ENCODE results near the gene TTYH2.
"Not testable (repeated sequence)": the region's sequence is repeated elsewhere in the genome, so short reads cannot be mapped to it uniquely, and the experiment has no call there.

TTYH2 gene

GRCh38 chr17:74267579-74267978, 54.2 kb downstream of the TTYH2 start:
- no peak for DNase-seq (ENCODE audit: low read depth)

DNA sequence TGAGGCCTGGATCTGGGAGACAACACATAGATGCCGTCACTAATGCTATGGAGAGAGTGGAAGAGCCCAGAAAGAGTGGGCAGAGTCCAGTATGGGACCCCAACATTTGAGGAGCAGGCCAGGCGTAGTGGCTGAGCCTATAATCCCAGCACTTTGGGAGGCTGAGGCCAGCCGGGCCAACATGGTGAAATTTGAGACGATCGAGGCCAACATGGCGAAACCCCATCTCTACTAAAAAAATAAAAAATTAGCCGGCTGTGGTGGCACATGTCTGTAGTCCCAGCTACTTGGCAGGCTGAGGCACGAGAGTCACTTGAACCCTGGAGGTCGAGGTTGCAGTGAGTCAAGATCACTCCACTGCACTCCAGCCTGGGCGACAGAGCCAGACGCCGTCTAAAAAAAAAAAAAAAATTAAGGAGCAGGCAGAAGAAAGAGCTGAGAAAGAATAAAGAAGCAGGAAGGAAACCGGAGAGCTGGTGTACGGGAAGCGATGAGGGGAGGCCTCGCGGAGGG, 54.7 kb downstream of the TTYH2 start:
- no peak for DNase-seq (ENCODE audit: low read depth)

DNA sequence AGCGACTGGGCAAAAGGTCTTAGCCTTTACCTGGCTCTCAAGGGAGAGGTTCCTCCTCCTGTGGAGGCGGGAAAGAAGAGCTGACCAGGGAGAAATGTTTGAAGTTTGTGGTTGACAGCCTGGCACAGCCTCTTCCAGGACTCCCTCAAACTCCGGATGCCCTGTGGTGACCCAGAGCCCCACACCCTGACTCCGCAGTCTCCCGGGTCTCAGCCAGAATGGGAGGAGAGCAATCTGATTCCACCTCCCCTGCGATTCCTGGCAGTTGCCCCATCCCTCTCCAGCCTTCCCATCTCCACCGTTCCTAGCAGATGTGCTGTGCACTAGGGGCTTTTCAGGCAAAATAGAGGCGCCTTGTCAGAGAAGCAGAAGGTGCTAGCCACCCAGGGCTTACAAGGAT, 55.2 kb downstream of the TTYH2 start:
- no peak for DNase-seq (ENCODE audit: low read depth)

GRCh38 chr17:74270333-74270732, 57.0 kb downstream of the TTYH2 start:
- DNase-seq (ENCODE audit: low read depth), result no peak

DNA sequence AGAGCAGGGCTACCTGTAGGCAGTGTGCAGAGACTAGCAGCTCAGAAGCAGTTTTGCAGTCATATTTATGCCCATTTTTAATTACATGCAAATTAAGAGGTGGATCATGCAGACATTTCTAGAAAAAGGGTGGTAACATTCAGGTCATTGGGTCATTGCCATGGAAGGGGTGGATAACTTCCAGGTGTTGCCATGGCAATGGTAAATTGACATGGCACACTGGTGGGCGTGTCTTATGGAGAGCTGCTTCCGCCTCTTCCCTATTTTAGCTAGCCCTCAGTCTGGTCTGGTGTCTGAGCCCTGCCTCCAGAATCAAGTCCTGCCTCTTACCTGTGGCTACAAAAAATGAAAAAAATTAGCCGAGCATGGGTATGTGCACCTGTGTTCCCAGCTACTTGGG, 57.9 kb downstream of the TTYH2 start:
- DNase-seq (ENCODE audit: low read depth), result no peak

GRCh38 chr17:74271901-74272561, 58.7 kb downstream of the TTYH2 start:
- no peak for DNase-seq (ENCODE audit: low read depth)

DNA sequence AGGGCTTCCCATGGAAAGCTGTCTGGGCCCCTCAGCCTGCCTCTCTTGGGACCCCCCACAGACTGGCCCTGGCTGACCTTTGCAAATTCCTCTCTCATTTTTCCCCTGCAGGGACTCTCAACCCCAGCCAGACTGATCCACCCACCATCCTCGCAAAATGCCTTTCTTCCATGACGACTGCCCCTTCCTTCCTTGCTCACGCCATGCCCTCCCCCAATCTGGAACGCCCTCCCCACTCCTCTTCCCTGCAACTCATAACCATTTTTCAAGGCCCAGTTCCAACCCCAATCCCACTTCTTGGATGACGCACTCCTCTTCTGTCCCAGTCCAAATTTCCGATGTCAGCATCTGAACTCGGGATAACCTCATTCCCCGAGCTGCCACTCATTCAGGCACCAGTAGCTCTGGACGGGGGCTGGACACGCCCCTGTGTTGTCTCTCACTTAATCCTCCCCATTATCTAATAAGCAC, 59.4 kb downstream of the TTYH2 start:
- no peak for DNase-seq (ENCODE audit: low read depth)

DNA sequence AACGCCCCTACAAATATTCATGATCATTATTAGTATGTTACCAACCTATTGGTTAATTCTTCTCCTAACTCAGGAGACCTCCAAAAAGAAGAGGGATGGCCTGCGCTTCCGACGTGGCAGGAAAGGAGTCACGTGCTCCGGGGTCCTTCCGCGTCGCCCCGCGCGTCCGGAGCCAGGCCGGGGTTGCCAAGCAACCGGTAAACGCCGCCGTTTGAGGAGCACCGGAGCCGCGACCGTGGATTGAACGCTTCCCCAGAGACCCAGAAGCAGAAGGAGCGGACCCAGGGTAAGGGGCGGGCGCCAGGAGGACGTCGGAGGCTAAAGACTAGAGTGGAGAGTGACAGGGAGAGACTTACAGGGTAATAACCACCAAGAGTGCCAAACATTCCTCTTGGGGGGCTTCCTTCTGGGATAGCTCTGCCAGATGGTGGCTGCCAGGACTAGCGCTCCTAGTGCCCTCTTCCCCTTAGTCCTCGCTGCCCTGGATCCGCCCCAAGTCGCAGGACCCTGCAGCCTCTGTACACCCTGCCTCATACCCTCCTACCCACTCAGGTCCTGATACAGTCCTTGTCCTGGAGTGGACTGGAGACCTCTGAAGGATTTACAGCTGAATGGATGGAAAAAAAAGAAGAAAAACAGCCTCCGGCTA, 60.8 kb downstream of the TTYH2 start, which contains the start of gene DNAI2:
Gene DNAI2 (plus strand): TSS at position 175 of the 649 bp plus-strand sequence. CDS start 7,584 bp downstream, outside the sequence.
- DNase-seq (ENCODE audit: low read depth), result no peak

- DNase-seq (ENCODE audit: low read depth), result no peak
These were observed 61.5 kb downstream of the TTYH2 start for GRCh38 chr17:74274709-74275340.

- no peak for DNase-seq (ENCODE audit: low read depth)
These were observed 62.7 kb downstream of the TTYH2 start for GRCh38 chr17:74276051-74276476.

DNA sequence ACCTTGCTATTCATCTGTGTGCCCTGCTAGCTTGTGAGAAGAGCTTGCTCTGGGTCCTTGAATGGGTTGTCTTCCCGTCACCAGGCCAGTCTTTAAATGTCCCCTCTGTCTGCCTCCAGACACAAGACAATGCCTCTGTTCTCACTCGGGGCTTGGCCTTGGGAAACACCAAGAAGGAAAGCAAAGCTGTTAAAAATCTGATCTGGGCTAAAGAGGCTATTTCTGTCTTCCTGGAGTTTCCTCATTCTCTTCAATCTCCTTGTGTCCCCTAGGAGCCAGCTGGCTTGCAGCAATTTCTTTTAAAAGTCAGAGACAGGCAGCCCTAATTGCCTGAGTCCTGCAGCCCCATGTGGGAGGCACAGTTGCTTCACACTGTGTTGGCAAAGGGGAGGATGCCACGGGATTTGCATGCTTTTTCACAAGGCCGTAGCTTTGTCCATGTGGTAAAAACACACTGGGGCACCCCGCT, 63.2 kb downstream of the TTYH2 start:
- no peak for DNase-seq (ENCODE audit: low read depth)

DNA sequence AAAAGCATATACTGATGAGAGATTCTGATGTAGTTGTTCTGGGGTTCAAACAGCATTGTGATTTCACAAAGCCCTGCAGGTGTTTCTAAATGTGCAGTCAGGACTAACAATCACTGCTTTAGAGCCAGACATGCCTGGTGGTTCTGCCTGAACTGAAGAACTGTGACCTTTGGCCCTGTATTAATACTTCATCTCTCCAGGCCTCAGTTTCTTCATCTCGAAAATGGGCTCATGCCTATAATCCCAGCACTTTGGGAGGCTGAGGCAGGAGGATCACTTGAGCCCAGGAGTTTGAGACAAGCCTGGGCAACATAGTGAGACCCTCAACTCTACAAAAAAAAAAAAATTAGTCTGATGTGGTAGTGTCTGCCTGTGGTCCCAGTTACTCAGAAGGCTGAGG, 64.6 kb downstream of the TTYH2 start:
- no peak for DNase-seq (ENCODE audit: low read depth)

GRCh38 chr17:74279617-74280016, 66.2 kb downstream of the TTYH2 start:
- not testable (repeated sequence) for DNase-seq (ENCODE audit: low read depth)

GRCh38 chr17:74280093-74280513, 66.7 kb downstream of the TTYH2 start:
- DNase-seq (ENCODE audit: low read depth), result no peak

- DNase-seq (ENCODE audit: low read depth), result no peak
These were observed 68.4 kb downstream of the TTYH2 start for GRCh38 chr17:74281799-74282198.

DNA sequence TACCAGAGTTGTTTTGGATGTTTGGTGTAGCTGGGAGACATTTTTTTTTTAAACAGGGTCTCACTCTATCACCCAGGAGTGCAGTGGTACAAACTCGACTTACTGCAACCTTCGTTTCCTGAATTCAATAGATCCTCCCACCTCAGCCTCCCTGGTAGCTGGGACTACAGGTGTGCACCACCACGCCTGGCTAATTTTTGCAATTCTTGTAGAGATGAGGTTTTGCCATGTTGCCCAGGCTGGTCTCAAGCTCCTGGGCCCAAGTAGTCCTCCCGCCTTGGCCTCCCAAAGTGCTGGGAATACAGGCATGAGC, 68.9 kb downstream of the TTYH2 start:
- not testable (repeated sequence) for DNase-seq (ENCODE audit: low read depth)

DNA sequence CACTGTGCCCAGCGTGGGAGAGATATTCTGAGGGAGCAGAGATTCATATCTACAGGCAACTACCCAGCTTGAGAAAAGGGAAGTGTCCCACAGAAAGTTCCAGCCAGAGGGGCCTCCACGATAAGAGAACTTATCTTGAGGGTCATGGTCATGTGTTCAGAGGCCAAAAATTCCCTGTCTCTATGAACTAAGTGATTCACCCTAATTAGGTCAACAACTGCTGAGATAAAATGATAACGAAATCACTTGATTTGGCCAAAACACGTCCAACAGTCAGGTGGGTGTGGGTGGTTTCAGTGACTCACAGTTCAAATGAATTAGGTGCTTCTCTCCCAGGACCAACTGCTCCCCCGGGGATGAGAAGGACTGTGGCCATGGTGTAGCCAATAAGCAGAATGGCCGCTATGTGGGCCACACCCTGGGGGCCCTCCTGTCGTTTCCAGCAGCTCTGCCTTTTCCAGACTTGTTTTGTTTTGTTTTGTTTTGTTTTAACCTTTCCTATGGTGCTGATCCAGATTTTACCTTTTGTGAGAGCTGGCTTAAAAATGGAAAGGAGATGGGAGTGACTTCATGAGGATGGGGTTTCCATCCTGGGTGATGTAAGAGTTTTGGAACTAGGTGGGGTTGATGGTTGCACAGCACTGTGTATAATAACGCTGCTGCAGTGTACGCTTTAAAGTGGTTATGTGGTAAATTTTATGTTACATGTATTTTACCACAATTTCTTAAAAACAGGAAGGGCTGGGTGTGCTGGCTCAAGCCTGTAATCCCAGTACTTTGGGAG, 69.4 kb downstream of the TTYH2 start:
- DNase-seq (ENCODE audit: low read depth), result no peak

DNA sequence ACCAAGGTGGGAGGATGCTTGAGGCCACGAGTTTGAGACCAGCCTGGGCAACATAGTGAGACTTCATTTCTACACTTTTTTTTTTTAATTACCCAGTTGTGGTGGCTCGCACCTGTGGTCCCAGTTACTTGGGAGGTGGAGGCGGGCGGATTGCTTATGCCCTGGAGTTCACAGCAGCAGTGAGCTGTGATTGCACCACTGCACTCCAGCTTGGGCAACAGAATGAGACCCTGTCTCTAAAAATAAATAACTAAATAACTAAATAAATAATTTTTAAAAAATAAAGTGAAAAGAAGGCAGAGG, 70.0 kb downstream of the TTYH2 start:
- DNase-seq (ENCODE audit: low read depth), result no peak

GRCh38 chr17:74287031-74287602, 73.7 kb downstream of the TTYH2 start:
- DNase-seq (ENCODE audit: low read depth), result no peak

- DNase-seq (ENCODE audit: low read depth), result no peak
These were observed 75.4 kb downstream of the TTYH2 start for GRCh38 chr17:74288785-74289184.

DNA sequence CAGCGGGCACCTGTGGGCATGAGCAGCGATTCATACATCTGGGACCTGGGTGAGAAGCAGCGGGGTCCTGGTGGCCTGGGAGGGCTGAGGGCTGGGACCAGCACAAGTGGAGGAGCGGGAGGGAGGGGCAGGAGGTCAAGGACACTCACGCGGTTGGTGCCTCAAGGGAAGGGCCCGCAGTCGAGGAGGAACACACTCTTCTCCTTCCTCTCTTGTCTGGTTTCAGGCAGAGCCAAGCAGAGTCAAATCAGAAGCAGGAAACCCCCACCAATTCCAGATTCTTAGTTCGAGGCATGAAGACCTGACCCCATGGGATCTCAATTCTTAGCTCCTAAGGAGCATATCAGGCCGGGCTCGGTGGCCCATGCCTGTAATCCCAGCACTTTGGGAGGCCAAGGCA, 76.3 kb downstream of the TTYH2 start:
- DNase-seq (ENCODE audit: low read depth), result no peak

GRCh38 chr17:74290340-74290739, 77.0 kb downstream of the TTYH2 start:
- no peak for DNase-seq (ENCODE audit: low read depth)
